Neutrophil (primary cell): ENCODE results near the gene SSH2.
"Not testable (repeated sequence)": the region's sequence is repeated elsewhere in the genome, so short reads cannot be mapped to it uniquely, and the experiment has no call there.

Experiments
- H3K27ac ChIP-seq: fragments of 200-600 bp; sonication (generic); 2 replicates; pipeline ENCODE4 v1.5.1; 2016; ENCODE audit warnings: mild to moderate bottlenecking, moderate library complexity
- H3K27me3 ChIP-seq: fragments of 200-600 bp; sonication (generic); 2 replicates; pipeline ENCODE4 v1.6.0; 2016; ENCODE audit warnings: mild to moderate bottlenecking
- H3K36me3 ChIP-seq: fragments of 200-600 bp; sonication (generic); 2 replicates; pipeline ENCODE4 v1.5.1; 2017
- H3K4me1 ChIP-seq, 2 experiments: fragments of 200-600 bp in 1 of 2; sonication (generic) in 1 of 2; 1 replicate in 1 of 2; 2 replicates in 1 of 2; pipeline versions ENCODE4 v1.5.1 to v1.6.1; 2013 to 2016; ENCODE audit warnings: low read depth in 1 of 2, low read length in 1 of 2, mild to moderate bottlenecking in 1 of 2, moderate library complexity in 1 of 2; ENCODE audit not compliant: control insufficient read depth in 1 of 2, insufficient read depth in 1 of 2
- H3K4me3 ChIP-seq, 2 experiments: fragments of 200-600 bp in 1 of 2; sonication (generic) in 1 of 2; 1 replicate in 1 of 2; 2 replicates in 1 of 2; pipeline ENCODE4 v1.5.1; 2013 to 2016; ENCODE audit warnings: low read depth in 1 of 2, low read length in 1 of 2, mild to moderate bottlenecking in 1 of 2, moderate library complexity in 1 of 2
- H3K9me3 ChIP-seq: fragments of 200-600 bp; sonication (generic); 2 replicates; pipeline ENCODE4 v1.5.1; 2016
- CTCF ChIP-seq: fragments of 200-600 bp; sonication (generic); IDR thresholded peaks from 2 replicates; pipeline ENCODE4 v1.5.1; 2016; ENCODE audit warnings: antibody characterized with exemption

SSH2 gene

GRCh38 chr17:29782917-29783316 lies 147.1 kb downstream of the SSH2 start:
- Histone ChIP-seq H3K9me3 (no peaks in the 10 kb centered on the region), H3K27me3 (no peaks in the 10 kb centered on the region), H3K4me3 (no peak overlapping the region), H3K27ac (no peak overlapping the region), H3K4me1 (peaks cover 6 to 8% of the 10 kb centered on the region in 2 experiments), H3K36me3 (peaks cover 3% of the 10 kb centered on the region)
- no peak for TF ChIP-seq CTCF

DNA sequence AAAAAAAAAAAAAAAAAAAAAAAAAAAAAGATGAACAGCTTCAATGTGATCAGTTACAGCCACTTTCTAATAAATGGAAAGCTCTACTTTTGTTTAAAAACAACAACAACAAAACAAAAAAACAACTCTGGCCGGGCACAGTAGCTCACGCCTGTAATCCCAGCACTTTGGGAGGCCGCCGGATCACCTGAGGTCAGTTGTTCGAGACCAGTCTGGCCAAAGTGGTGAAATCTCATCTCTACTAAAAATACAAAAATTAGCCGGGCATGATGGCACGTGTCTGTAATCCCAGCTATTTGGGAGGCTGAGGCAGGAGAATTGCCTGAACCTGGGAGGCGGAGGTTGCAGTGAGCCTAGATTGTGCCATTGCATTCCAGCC lies 150.2 kb downstream of the SSH2 start:
- not testable (repeated sequence) for H3K27ac ChIP-seq, H3K4me3 ChIP-seq, H3K27me3 ChIP-seq, H3K36me3 ChIP-seq, H3K4me1 ChIP-seq, H3K9me3 ChIP-seq

GRCh38 chr17:29778956-29779811 lies 150.8 kb downstream of the SSH2 start:
- TF ChIP-seq CTCF: peak; percentile 81
- H3K4me1 ChIP-seq: peaks cover 6 to 8% of the 10 kb centered on the region in 2 experiments
- H3K9me3 ChIP-seq: no peaks in the 10 kb centered on the region
- peaks cover 3% of the 10 kb centered on the region for H3K36me3 ChIP-seq
- peak overlapping the region; percentile 40 for H3K27ac ChIP-seq
- no peaks in the 10 kb centered on the region for H3K27me3 ChIP-seq
- H3K4me3 ChIP-seq: no peak overlapping the region

GRCh38 chr17:29777663-29778062 lies 152.4 kb downstream of the SSH2 start:
- no peak overlapping the region for H3K4me3 ChIP-seq
- H3K27me3 ChIP-seq: no peaks in the 10 kb centered on the region
- H3K36me3 ChIP-seq: peaks cover under 1% of the 10 kb centered on the region
- peaks cover 6 to 8% of the 10 kb centered on the region in 2 experiments for H3K4me1 ChIP-seq
- no peak overlapping the region for H3K27ac ChIP-seq
- no peak for TF ChIP-seq CTCF
- no peaks in the 10 kb centered on the region for H3K9me3 ChIP-seq

GRCh38 chr17:29776026-29776425 lies 154.0 kb downstream of the SSH2 start:
- H3K4me3 ChIP-seq: no peak overlapping the region
- H3K36me3 ChIP-seq: no peaks in the 10 kb centered on the region
- H3K27me3 ChIP-seq: no peaks in the 10 kb centered on the region
- no peak overlapping the region for H3K27ac ChIP-seq
- no peaks in the 10 kb centered on the region for H3K9me3 ChIP-seq
- TF ChIP-seq CTCF: no peak
- H3K4me1 ChIP-seq: peaks cover 6 to 12% of the 10 kb centered on the region in 2 experiments

- no peaks in the 10 kb centered on the region for H3K27me3 ChIP-seq
- TF ChIP-seq CTCF: no peak
- no peak overlapping the region for H3K4me3 ChIP-seq
- H3K4me1 ChIP-seq: peaks cover 0 to 4% of the 10 kb centered on the region in 2 experiments
- no peaks in the 10 kb centered on the region for H3K36me3 ChIP-seq
- no peaks in the 10 kb centered on the region for H3K9me3 ChIP-seq
- H3K27ac ChIP-seq: no peak overlapping the region
These were observed 157.0 kb downstream of the SSH2 start for GRCh38 chr17:29772981-29773380.
